ENCODE data around the gene NUP62.
"Not testable (repeated sequence)": the region's sequence is repeated elsewhere in the genome, so short reads cannot be mapped to it uniquely, and the experiment has no call there.

NUP62 gene

GRCh38 chr19:49951806-49952478 is 22.6 kb upstream of the NUP62 start:
- Histone ChIP-seq H3K9me3 (ENCODE audit: insufficient read depth, low read length) (no peaks in the 10 kb centered on the region), H3K36me3 (ENCODE audit: insufficient read depth, insufficient read length, low read length) (no peaks in the 10 kb centered on the region), H3K4me3 (ENCODE audit: insufficient read length, low read depth) (no peak overlapping the region), H3K4me1 (ENCODE audit: insufficient read depth, insufficient read length) (peaks cover 7% of the 10 kb centered on the region), H3K27me3 (ENCODE audit: insufficient read depth, insufficient read length) (no peaks in the 10 kb centered on the region), H3K9ac (ENCODE audit: insufficient read length, low read depth) (no peak overlapping the region)
- DNase-seq (ENCODE audit: low read depth, low spot score): no peak
- TF ChIP-seq YY1 (IDR thresholded peaks at IDR 0.05; ENCODE audit: insufficient read depth, insufficient read length) (no peak), ZNF274 (IDR thresholded peaks at IDR 0.05; ENCODE audit: low read depth, low read length) (no peak), SUZ12 (IDR thresholded peaks at IDR 0.05; ENCODE audit: extremely low read depth, insufficient read depth, insufficient read length) (no peak)

- no peaks in the 10 kb centered on the region for H3K9me3 ChIP-seq (ENCODE audit: insufficient read depth, low read length)
- H3K9ac ChIP-seq (ENCODE audit: insufficient read length, low read depth): no peak overlapping the region
- TF ChIP-seq ZNF274 (IDR thresholded peaks at IDR 0.05; ENCODE audit: low read depth, low read length) (no peak), SUZ12 (IDR thresholded peaks at IDR 0.05; ENCODE audit: extremely low read depth, insufficient read depth, insufficient read length) (no peak), YY1 (IDR thresholded peaks at IDR 0.05; ENCODE audit: insufficient read depth, insufficient read length) (no peak)
- H3K36me3 ChIP-seq (ENCODE audit: insufficient read depth, insufficient read length, low read length): no peaks in the 10 kb centered on the region
- DNase-seq (ENCODE audit: low read depth, low spot score): no peak
- H3K4me1 ChIP-seq (ENCODE audit: insufficient read depth, insufficient read length): peaks cover 7% of the 10 kb centered on the region
- no peak overlapping the region for H3K4me3 ChIP-seq (ENCODE audit: insufficient read length, low read depth)
- H3K27me3 ChIP-seq (ENCODE audit: insufficient read depth, insufficient read length): no peaks in the 10 kb centered on the region
These were observed 21.7 kb upstream of the NUP62 start for GRCh38 chr19:49950956-49951526.

GRCh38 chr19:49950590-49950948 is 21.3 kb upstream of the NUP62 start:
- Histone ChIP-seq H3K36me3 (ENCODE audit: insufficient read depth, insufficient read length, low read length) (no peaks in the 10 kb centered on the region), H3K4me1 (ENCODE audit: insufficient read depth, insufficient read length) (peaks cover 7% of the 10 kb centered on the region), H3K4me3 (ENCODE audit: insufficient read length, low read depth) (no peak overlapping the region), H3K9ac (ENCODE audit: insufficient read length, low read depth) (no peak overlapping the region), H3K27me3 (ENCODE audit: insufficient read depth, insufficient read length) (no peaks in the 10 kb centered on the region), H3K9me3 (ENCODE audit: insufficient read depth, low read length) (no peaks in the 10 kb centered on the region)
- TF ChIP-seq SUZ12 (IDR thresholded peaks at IDR 0.05; ENCODE audit: extremely low read depth, insufficient read depth, insufficient read length) (no peak), ZNF274 (IDR thresholded peaks at IDR 0.05; ENCODE audit: low read depth, low read length) (no peak), YY1 (IDR thresholded peaks at IDR 0.05; ENCODE audit: insufficient read depth, insufficient read length) (no peak)
- no peak for DNase-seq (ENCODE audit: low read depth, low spot score)

- H3K27me3 ChIP-seq (ENCODE audit: insufficient read depth, insufficient read length): no peaks in the 10 kb centered on the region
- TF ChIP-seq YY1 (IDR thresholded peaks at IDR 0.05; ENCODE audit: insufficient read depth, insufficient read length) (no peak), SUZ12 (IDR thresholded peaks at IDR 0.05; ENCODE audit: extremely low read depth, insufficient read depth, insufficient read length) (no peak), ZNF274 (IDR thresholded peaks at IDR 0.05; ENCODE audit: low read depth, low read length) (no peak)
- peaks cover 7% of the 10 kb centered on the region for H3K4me1 ChIP-seq (ENCODE audit: insufficient read depth, insufficient read length)
- H3K9me3 ChIP-seq (ENCODE audit: insufficient read depth, low read length): no peaks in the 10 kb centered on the region
- no peak for DNase-seq (ENCODE audit: low read depth, low spot score)
- H3K9ac ChIP-seq (ENCODE audit: insufficient read length, low read depth): no peak overlapping the region
- H3K4me3 ChIP-seq (ENCODE audit: insufficient read length, low read depth): no peak overlapping the region
- H3K36me3 ChIP-seq (ENCODE audit: insufficient read depth, insufficient read length, low read length): no peaks in the 10 kb centered on the region
These were observed 20.7 kb upstream of the NUP62 start for GRCh38 chr19:49949742-49950589.

GRCh38 chr19:49946415-49946814 is 17.1 kb upstream of the NUP62 start:
- Histone ChIP-seq H3K4me1 (ENCODE audit: insufficient read depth, insufficient read length) (no peaks in the 10 kb centered on the region), H3K4me3 (ENCODE audit: insufficient read length, low read depth) (no peak overlapping the region), H3K36me3 (ENCODE audit: insufficient read depth, insufficient read length, low read length) (no peaks in the 10 kb centered on the region), H3K27me3 (ENCODE audit: insufficient read depth, insufficient read length) (no peaks in the 10 kb centered on the region), H3K9ac (ENCODE audit: insufficient read length, low read depth) (no peak overlapping the region), H3K9me3 (ENCODE audit: insufficient read depth, low read length) (no peaks in the 10 kb centered on the region)
- TF ChIP-seq ZNF274 (IDR thresholded peaks at IDR 0.05; ENCODE audit: low read depth, low read length) (no peak), YY1 (IDR thresholded peaks at IDR 0.05; ENCODE audit: insufficient read depth, insufficient read length) (no peak), SUZ12 (IDR thresholded peaks at IDR 0.05; ENCODE audit: extremely low read depth, insufficient read depth, insufficient read length) (no peak)
- no peak for DNase-seq (ENCODE audit: low read depth, low spot score)

GRCh38 chr19:49944567-49944966 is 15.3 kb upstream of the NUP62 start:
- not testable (repeated sequence) for DNase-seq (ENCODE audit: low read depth, low spot score); H3K27me3 ChIP-seq (ENCODE audit: insufficient read depth, insufficient read length); H3K9me3 ChIP-seq (ENCODE audit: insufficient read depth, low read length); H3K36me3 ChIP-seq (ENCODE audit: insufficient read depth, insufficient read length, low read length); H3K4me1 ChIP-seq (ENCODE audit: insufficient read depth, insufficient read length); H3K4me3 ChIP-seq (ENCODE audit: insufficient read length, low read depth); H3K9ac ChIP-seq (ENCODE audit: insufficient read length, low read depth)

- no peak overlapping the region for H3K9ac ChIP-seq (ENCODE audit: insufficient read length, low read depth)
- no peak for TF ChIP-seq SUZ12 (IDR thresholded peaks at IDR 0.05; ENCODE audit: extremely low read depth, insufficient read depth, insufficient read length)
- TF ChIP-seq ZNF274 (IDR thresholded peaks at IDR 0.05; ENCODE audit: low read depth, low read length): no peak
- TF ChIP-seq YY1 (IDR thresholded peaks at IDR 0.05; ENCODE audit: insufficient read depth, insufficient read length): no peak
These were observed 11.1 kb upstream of the NUP62 start for GRCh38 chr19:49940482-49940791.

More at GRCh38 chr19:49940482-49940791, 11.1 kb upstream of the NUP62 start:
- peaks cover 6% of the 10 kb centered on the region for H3K4me1 ChIP-seq (ENCODE audit: insufficient read depth, insufficient read length)
- no peaks in the 10 kb centered on the region for H3K27me3 ChIP-seq (ENCODE audit: insufficient read depth, insufficient read length)
- DNase-seq (ENCODE audit: low read depth, low spot score): no peak
- H3K36me3 ChIP-seq (ENCODE audit: insufficient read depth, insufficient read length, low read length): no peaks in the 10 kb centered on the region
- H3K9me3 ChIP-seq (ENCODE audit: insufficient read depth, low read length): no peaks in the 10 kb centered on the region
- no peak overlapping the region for H3K4me3 ChIP-seq (ENCODE audit: insufficient read length, low read depth)
